Limb (tissue), 2 donors: ENCODE measurements around the gene POLR1A.
"Not testable (repeated sequence)": the region's sequence is repeated elsewhere in the genome, so short reads cannot be mapped to it uniquely, and the experiment has no call there.

ENCODE experiments used
- DNase-seq, 2 donors: peaks; one replicate each; pipeline ENCODE4 v3.0.0-alpha.2; 2016; ENCODE audit errors: extremely low spot score in 2 of 2

The POLR1A gene

DNA sequence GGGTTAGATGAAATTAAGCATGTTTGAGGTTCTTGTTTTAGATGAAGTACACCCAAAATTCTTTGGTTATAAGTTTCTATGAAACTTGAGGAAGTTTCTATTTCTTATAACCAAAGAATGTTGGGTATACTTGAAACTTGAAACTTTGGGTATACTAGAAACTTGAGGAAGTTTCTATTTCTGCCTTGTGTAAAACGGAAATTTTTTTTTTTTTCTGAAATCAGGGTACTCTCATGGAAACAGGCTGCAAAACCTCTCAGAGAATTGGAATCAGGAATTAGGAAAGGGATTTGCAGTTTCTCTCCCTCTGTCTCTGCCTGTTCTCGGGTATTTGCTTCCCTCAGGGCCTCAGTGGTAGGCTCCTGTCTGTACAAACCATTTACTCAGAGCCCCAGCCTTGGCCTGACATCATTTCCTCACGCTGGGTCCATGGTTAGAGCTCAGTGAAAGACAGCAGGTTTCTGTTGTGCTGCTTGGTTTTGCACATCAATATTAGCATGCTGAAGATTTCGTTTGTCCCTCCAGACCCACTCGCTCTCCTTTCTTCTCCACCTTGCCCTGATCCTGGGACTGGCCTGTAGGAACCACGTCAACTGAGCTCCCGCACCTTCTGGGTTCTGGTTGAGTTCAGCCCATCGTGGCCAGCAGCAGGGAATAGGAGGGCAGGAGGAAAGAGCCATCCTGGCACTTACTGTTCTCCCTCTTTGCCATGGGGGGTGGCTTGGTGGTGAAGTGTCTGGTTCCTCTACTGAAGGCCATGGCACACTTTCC is 106.4 kb downstream of the POLR1A start:
- DNase-seq: peak; percentile 40 to 50

- DNase-seq: peak; percentile 67 to 77
These were observed 107.4 kb downstream of the POLR1A start for GRCh38 chr2:85998071-85998991.

DNA sequence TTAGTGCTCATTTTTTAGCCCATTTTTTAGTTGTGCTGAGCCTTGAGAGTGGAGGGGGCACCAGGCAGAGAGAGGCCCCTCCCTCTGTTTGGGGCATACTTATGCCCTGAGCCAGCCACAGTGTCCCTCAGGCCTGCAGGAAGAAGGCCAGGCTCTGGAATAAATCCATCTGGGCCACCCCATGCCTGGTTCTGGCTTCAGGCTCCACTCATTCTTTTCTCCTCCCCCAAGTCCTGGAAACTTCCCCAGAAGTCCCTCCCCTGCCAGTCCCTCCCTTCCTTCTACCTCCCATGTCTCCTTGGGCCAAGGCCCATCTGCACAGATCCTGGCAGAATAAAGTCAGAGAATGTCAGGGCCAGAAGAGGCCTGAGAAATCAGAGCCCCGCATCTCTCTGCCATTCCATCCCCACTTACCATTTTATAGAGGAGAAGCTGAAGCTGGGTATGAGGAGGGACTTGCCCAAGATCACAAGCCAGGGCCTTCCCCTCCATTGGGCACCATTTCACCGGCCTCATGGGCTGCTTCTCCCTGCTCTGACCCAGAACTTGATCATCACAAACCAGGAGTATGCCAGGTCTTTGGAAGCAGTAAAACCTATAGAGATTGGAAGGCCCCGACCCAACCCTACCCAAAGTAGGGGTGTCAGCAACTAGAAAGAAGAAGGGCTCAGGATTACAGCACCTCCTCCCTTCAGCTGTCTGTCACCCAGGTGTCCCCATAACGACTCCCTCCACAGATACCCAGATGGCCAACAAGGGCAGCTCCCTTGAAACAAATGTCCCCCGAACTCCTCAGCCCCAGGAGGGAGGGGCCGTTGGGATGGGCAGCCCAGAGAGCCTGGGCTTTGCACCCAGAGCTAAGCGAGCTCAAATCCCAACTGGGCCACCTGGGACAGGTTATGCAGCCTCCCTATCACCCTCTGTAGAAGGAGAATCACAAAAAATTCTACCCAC is 108.4 kb downstream of the POLR1A start:
- DNase-seq: peak; percentile 55 to 71

DNA sequence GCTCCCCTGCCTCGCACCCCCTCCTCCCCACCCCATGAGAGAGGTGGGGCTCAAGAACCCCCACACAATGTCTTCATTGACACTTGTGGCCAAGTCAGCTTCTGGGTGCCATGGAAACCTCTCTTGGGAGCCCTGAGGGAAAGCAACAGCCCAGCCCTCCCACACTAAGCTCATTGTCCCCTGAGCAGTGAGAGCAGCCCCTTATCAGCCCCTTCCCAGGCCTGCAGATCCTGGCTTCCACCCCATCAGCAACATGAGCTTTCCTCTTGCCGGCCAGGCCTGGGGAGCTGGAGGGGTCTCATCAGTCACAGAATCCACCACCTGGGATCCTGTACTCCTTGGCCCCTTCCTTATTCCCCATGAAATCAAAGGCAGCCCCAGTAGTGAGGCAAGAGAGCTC is 109.1 kb downstream of the POLR1A start:
- DNase-seq: peak in 1 of 2 donors; percentile 68

GRCh38 chr2:85995648-85996529 is 109.8 kb downstream of the POLR1A start:
- no peak for DNase-seq

GRCh38 chr2:85994897-85995647 is 110.6 kb downstream of the POLR1A start:
- DNase-seq: no peak

DNA sequence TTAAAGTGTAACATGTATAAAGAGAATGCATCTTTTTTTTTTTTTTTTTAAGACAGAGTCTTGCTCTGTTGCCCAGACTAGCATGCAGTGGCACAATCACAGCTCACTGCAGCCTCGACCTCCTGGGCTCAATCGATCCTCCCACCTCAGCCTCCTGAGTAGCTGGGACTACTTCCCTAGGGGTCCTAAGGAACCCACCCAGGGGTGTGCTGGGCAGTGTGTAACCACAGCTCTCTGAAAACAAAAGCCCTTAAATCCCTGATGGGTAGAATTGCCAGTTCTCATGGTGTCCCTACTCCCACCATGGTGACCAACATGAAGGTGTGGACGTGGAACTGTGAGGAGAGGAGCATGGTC is 111.3 kb downstream of the POLR1A start:
- no peak for DNase-seq

GRCh38 chr2:85992611-85993010 is 113.1 kb downstream of the POLR1A start:
- no peak for DNase-seq

DNA sequence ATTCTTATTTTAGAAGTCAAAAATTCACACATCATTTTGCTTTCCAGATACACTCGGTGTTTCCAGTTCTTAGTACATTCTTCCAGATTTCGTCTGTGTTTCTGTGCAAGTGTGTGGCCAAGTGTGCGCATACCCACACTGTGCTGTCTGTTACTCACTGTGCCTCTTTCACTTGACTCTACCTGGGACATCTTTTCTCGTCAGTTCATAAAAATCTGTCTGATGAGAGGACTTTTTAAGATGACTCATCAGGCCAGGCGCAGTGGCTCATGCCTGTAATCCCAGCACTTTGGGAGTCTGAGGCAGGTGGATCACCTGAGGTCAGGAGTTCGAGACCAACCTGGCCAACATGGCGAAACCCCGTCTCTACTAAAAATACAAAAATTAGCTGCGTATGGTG is 113.6 kb downstream of the POLR1A start:
- not testable (repeated sequence) for DNase-seq

GRCh38 chr2:85990084-85990483 is 115.6 kb downstream of the POLR1A start:
- no peak for DNase-seq

DNA sequence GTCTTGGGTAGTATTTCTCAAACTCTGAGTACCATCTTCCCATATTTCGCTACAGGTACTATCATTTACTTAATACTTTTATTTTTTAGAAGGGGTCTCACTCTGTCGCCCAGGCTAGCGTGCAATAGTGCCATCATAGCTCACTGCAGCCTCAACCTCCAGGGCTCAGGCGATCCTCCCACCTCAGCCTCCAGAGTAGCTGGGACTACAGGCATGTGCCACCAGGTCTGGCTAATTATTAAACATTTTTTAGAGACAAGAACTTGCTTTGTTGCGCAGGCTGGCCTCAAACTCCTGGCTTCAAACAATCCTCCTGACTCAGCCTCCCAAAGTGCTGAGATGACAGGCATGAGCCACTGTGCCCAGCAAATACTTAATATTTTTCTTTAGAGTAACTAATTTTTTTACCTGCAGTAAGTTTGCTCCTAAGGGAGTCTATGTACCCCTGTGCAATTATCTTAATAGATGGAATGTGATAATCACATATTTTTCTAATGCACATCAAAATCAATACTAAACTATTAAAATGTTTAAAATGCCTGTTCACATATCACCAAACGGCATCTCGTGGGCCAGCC is 116.3 kb downstream of the POLR1A start:
- no peak for DNase-seq

GRCh38 chr2:85988914-85989270 is 116.8 kb downstream of the POLR1A start:
- no peak for DNase-seq

GRCh38 chr2:85988175-85988913 is 117.3 kb downstream of the POLR1A start:
- DNase-seq: peak in 1 of 2 donors; percentile 67

DNA sequence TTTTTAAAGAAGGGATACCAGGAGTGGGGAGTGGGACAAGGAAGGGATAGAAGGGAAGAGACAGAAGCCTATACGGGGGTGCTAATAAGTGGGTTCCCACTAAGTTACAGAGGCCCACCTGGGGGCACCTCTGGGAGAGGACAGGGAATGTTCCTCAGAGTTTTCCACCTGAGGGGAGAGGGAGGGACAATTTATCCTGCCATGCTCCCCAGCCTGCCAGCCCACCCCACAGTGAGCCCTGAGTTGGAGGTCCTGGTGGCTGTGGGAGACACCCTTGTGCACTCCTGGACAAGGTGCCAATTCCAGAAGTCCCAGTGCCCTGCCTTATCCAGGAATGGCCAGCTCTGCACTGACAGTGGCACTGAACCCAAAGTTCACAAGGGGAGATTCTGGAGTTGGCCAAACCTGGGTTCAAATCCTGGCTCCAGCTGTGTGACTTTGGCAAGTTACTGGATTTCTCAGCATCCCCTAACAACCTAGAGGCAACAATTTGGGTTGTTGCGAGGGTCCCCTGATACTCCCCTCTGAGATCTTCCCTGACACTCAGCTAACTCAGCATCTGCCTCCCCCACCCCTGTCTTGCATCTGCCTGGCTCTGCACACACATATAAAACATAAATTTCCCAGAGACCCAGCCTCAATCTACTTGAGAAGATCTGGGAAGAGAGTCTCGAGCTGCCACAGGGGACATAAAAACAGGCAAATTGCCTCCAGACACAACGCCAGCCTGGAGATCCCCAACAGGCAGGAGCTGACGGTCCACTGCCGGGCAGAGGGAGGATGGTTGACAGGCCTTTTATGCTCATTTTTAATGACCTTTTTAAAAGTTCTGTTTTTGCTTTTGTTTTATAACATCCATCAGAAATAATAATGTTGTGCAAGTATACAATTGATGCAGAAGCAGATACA is 118.2 kb downstream of the POLR1A start:
- DNase-seq: no peak

DNA sequence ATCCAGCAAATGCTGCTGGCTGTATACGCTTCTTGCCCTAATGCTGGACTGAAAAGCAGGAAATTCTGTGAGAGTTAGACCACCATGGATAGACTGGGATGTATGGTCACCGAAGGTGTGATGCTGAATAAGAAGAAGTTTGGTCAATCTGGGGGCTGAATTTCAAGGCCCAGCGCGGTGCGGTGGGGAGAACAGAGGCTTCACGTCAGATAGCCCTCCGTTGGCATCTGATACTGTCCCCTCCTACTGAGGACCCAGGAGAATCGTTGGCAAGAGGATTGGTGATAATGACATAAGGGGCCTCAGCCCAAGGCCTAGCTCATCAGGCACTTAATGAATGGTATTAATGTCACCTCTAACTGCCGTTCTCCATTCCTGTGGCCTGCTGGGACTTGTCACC is 119.6 kb downstream of the POLR1A start:
- DNase-seq: no peak

DNA sequence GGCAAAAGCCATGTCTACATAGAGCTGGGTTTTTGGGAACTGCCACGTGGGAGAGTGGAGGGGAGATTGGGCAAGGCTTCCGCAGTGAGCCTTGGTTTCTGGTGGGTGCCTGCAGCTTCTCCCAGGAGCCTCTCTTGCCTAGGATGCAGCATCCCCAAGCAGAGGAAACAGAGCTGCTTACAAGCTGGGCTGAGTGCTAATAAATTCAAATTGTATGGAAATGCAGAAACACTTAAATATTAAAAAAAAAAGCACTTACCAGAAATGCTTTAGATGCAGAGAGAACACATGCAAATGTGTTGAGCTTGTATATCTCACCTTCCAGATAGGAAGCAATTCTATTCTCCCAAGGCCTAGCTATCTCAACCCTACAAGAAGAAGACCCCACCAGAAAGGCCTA is 120.9 kb downstream of the POLR1A start:
- DNase-seq: no peak

- no peak for DNase-seq
These were observed 121.9 kb downstream of the POLR1A start for GRCh38 chr2:85983766-85984165.
